GM15510 (cell line): ENCODE results near the gene NUDT19.

Source experiments
- POLR2A ChIP-seq: IDR thresholded peaks from 3 replicates; pipeline ENCODE4 v1.6.1; 2011; ENCODE audit warnings: borderline replicate concordance; ENCODE audit not compliant: insufficient read length; ENCODE audit errors: extremely low read depth

Gene NUDT19

GRCh38 chr19:32692727-32693061 lies 1.1 kb downstream of the NUDT19 start:
- no peak for TF ChIP-seq POLR2A

GRCh38 chr19:32702010-32702409 lies 10.4 kb downstream of the NUDT19 start:
- no peak for TF ChIP-seq POLR2A

GRCh38 chr19:32708457-32708856 lies 16.8 kb downstream of the NUDT19 start:
- no peak for TF ChIP-seq POLR2A

- no peak for TF ChIP-seq POLR2A
These were observed 17.4 kb downstream of the NUDT19 start for GRCh38 chr19:32709032-32709431.

- TF ChIP-seq POLR2A, result no peak
These were observed 20.1 kb downstream of the NUDT19 start for GRCh38 chr19:32711747-32712146.

GRCh38 chr19:32717496-32717895 lies 25.9 kb downstream of the NUDT19 start:
- no peak for TF ChIP-seq POLR2A

- TF ChIP-seq POLR2A, result no peak
These were observed 26.7 kb downstream of the NUDT19 start for GRCh38 chr19:32718286-32718685.

- no peak for TF ChIP-seq POLR2A
These were observed 28.0 kb downstream of the NUDT19 start, which contains the start of gene TDRD12 for GRCh38 chr19:32719611-32720059. Gene TDRD12 (plus strand): TSS chr19:32719767. CDS start chr19:32720073, 306 bp downstream.

GRCh38 chr19:32720216-32720935 lies 28.8 kb downstream of the NUDT19 start:
- no peak for TF ChIP-seq POLR2A

- no peak for TF ChIP-seq POLR2A
These were observed 29.3 kb downstream of the NUDT19 start for GRCh38 chr19:32720936-32721250.

- no peak for TF ChIP-seq POLR2A
These were observed 44.3 kb downstream of the NUDT19 start for GRCh38 chr19:32735936-32736335.

- no peak for TF ChIP-seq POLR2A
These were observed 51.4 kb downstream of the NUDT19 start for GRCh38 chr19:32743021-32743420.

- no peak for TF ChIP-seq POLR2A
These were observed 51.8 kb downstream of the NUDT19 start for GRCh38 chr19:32743447-32743846.

- no peak for TF ChIP-seq POLR2A
These were observed 53.1 kb downstream of the NUDT19 start for GRCh38 chr19:32744555-32745325.

- no peak for TF ChIP-seq POLR2A
These were observed 56.9 kb downstream of the NUDT19 start for GRCh38 chr19:32748497-32748896.

- no peak for TF ChIP-seq POLR2A
These were observed 57.3 kb downstream of the NUDT19 start for GRCh38 chr19:32748948-32749347.
